Measurements from ENCODE around the gene SERPINA12. TPM values are rescaled to one million over a fixed set of nuclear protein-coding genes. Genes with fewer than 3 reads are reported as not detected.

Gene SERPINA12
- total RNA-seq, 2 donors from 2014 or later: not detected

GRCh38 chr14:94447206-94447605, 62.1 kb downstream of the SERPINA12 start:
- DNase-seq: no peak
- peaks cover 24% of the 10 kb centered on the region for H3K27me3 Mint-ChIP-seq
- no peak for ATAC-seq
- H3K36me3 Mint-ChIP-seq (ENCODE audit: low read depth): no peaks in the 10 kb centered on the region
- H3K4me3 Mint-ChIP-seq: no peak overlapping the region
- no peak overlapping the region for H3K27ac Mint-ChIP-seq
- H3K4me1 Mint-ChIP-seq: no peaks in the 10 kb centered on the region
- H3K9me3 ChIP-seq (ENCODE audit: control insufficient read depth, low read length, poor library complexity, severe bottlenecking): no peaks in the 10 kb centered on the region

- H3K4me3 Mint-ChIP-seq: no peak overlapping the region
- no peak overlapping the region for H3K27ac Mint-ChIP-seq
- H3K4me1 Mint-ChIP-seq: no peaks in the 10 kb centered on the region
- peaks cover 24% of the 10 kb centered on the region for H3K27me3 Mint-ChIP-seq
- H3K36me3 Mint-ChIP-seq (ENCODE audit: low read depth): no peaks in the 10 kb centered on the region
- DNase-seq (no peak), ATAC-seq (no peak)
- no peaks in the 10 kb centered on the region for H3K9me3 ChIP-seq (ENCODE audit: control insufficient read depth, low read length, poor library complexity, severe bottlenecking)
Measured at GRCh38 chr14:94446126-94446525, 63.1 kb downstream of the SERPINA12 start.

DNA sequence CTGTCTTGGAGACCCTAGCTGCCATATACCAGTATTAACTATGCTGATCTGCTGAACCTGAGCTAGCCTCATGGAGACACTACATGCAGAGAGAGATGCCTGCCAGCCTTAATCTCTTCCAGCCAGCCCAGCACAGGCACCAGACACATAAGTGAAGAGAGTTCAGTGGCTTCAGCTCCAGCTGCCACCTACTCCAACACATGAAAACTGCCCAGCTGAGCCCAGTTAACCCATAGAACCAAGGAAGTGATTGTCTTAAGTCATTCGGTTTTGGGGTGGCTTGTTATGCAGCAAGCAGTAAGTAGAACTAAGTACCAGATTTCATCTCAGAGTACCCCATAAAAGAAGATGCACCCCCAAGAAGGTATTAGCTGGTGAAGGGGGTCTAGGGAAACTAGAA, 64.3 kb downstream of the SERPINA12 start:
- Mint-ChIP-seq H3K4me1 (no peaks in the 10 kb centered on the region), H3K4me3 (no peak overlapping the region), H3K27ac (no peak overlapping the region), H3K27me3 (peaks cover 24% of the 10 kb centered on the region), H3K36me3 (ENCODE audit: low read depth) (no peaks in the 10 kb centered on the region)
- DNase-seq (no peak), ATAC-seq (no peak)
- no peaks in the 10 kb centered on the region for H3K9me3 ChIP-seq (ENCODE audit: control insufficient read depth, low read length, poor library complexity, severe bottlenecking)

GRCh38 chr14:94441531-94442205, 67.6 kb downstream of the SERPINA12 start:
- Mint-ChIP-seq H3K27ac (no peak overlapping the region), H3K4me1 (no peaks in the 10 kb centered on the region), H3K4me3 (no peak overlapping the region), H3K36me3 (ENCODE audit: low read depth) (no peaks in the 10 kb centered on the region), H3K27me3 (no peaks in the 10 kb centered on the region)
- no peak for ATAC-seq
- no peak for DNase-seq
- no peaks in the 10 kb centered on the region for H3K9me3 ChIP-seq (ENCODE audit: control insufficient read depth, low read length, poor library complexity, severe bottlenecking)

- no peaks in the 10 kb centered on the region for H3K9me3 ChIP-seq (ENCODE audit: control insufficient read depth, low read length, poor library complexity, severe bottlenecking)
- Mint-ChIP-seq H3K4me3 (no peak overlapping the region), H3K36me3 (ENCODE audit: low read depth) (no peaks in the 10 kb centered on the region), H3K27ac (no peak overlapping the region), H3K4me1 (no peaks in the 10 kb centered on the region), H3K27me3 (peaks cover 3% of the 10 kb centered on the region)
- no peak for DNase-seq
- no peak for ATAC-seq
Measured at GRCh38 chr14:94441130-94441529, 68.1 kb downstream of the SERPINA12 start.

- ATAC-seq (no peak), DNase-seq (no peak)
- Mint-ChIP-seq H3K27me3 (peaks cover 11% of the 10 kb centered on the region), H3K27ac (no peak overlapping the region), H3K4me3 (no peak overlapping the region), H3K4me1 (no peaks in the 10 kb centered on the region), H3K36me3 (ENCODE audit: low read depth) (no peaks in the 10 kb centered on the region)
- H3K9me3 ChIP-seq (ENCODE audit: control insufficient read depth, low read length, poor library complexity, severe bottlenecking): no peaks in the 10 kb centered on the region
Measured at GRCh38 chr14:94439453-94440057, 69.7 kb downstream of the SERPINA12 start.

Other genes starting within 250 kb of the SERPINA12 start
- not detected for gene SERPINA10, start 216.2 kb downstream of the SERPINA12 start, total RNA-seq
- gene SERPINA6, start 186.1 kb downstream of the SERPINA12 start, total RNA-seq: not detected
- gene SERPINA2, start 142.8 kb downstream of the SERPINA12 start, total RNA-seq: not detected
- gene SERPINA1, start 120.9 kb downstream of the SERPINA12 start, total RNA-seq: 10 to 100 TPM in 1 of 2 donors, 1 to 10 TPM in 1; 3.5 to 15.5 TPM
- gene SERPINA11, start 56.7 kb downstream of the SERPINA12 start, total RNA-seq: not detected
- not detected for gene SERPINA9, start 33.3 kb downstream of the SERPINA12 start, total RNA-seq
- not detected for gene SERPINA4, start 52.0 kb upstream of the SERPINA12 start, total RNA-seq
- gene SERPINA5, start 72.0 kb upstream of the SERPINA12 start, total RNA-seq: not detected
- gene SERPINA3, start 102.9 kb upstream of the SERPINA12 start, total RNA-seq: not detected

Measured in T-helper 17 cell (primary cell).